ACHN (cell line): ENCODE measurements around the gene POMT2.

ENCODE experiments used
- DNase-seq: peaks from one replicate; pipeline ENCODE4 v3.0.0-alpha.2; 2015
- in situ Hi-C: cut with HindIII; loops from 2 replicates; pipeline ENCODE4 v1.10.0; 2017; ENCODE audit warnings: low sequenced_read_pairs, low pct_ligation_motif_present, low pct_unique_long_range_greater_than_20kb

Gene POMT2

GRCh38 chr14:77256694-77257093, 64.0 kb downstream of the POMT2 start:
- in situ Hi-C loops, result no loop called here

GRCh38 chr14:77253333-77254190, 67.1 kb downstream of the POMT2 start:
- in situ Hi-C loops, result no loop called here
- no peak for DNase-seq

More at GRCh38 chr14:77256694-77257093, 64.0 kb downstream of the POMT2 start:
- no peak for DNase-seq

GRCh38 chr14:77251870-77252269, 68.8 kb downstream of the POMT2 start:
- in situ Hi-C loops, result no loop called here
- no peak for DNase-seq

DNA sequence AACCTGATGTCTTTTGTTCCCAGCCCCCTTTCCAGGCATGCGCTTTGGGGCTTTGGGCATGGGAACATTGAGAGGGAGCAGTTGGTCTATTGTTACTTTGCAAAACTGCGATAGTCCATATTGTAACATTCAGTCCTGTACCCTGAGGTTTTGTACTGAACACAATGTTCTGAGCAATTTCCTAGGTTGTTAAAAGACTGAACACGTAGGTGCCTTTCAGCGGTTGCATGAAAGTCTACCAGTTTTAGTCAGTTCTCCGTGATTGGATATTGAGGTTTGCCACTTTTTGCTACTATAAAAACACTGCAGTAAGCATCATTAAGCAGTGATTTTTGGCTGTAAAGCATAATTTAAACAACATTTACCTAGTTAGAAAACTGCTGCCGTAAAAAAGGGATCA, 69.8 kb downstream of the POMT2 start:
- in situ Hi-C loops, result no loop called here
- DNase-seq, result no peak

GRCh38 chr14:77249286-77249685, 71.4 kb downstream of the POMT2 start:
- in situ Hi-C loops, result no loop called here
- DNase-seq, result no peak

DNA sequence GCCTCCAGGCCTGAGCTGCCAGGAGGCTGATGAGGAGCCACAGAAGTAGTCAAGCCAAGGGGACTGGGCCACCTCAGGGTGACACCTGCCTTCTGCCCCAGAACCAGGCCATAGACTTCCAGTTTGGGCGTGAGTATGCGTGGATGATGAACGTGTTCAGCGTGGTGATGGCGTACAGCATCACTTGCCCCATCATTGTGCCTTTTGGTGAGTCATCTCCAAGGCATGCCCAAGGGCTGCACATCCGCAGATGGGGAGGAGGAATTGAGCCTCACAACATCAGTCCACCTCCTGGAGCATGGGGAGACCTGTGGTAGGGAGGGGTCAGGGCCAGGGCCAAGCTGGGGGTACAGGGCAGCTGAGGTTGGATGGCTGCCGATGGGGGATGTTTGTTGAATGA, 72.0 kb downstream of the POMT2 start:
- in situ Hi-C loops, result no loop called here
- no peak for DNase-seq

GRCh38 chr14:77246784-77247183, 73.9 kb downstream of the POMT2 start:
- in situ Hi-C loops, result no loop called here

DNA sequence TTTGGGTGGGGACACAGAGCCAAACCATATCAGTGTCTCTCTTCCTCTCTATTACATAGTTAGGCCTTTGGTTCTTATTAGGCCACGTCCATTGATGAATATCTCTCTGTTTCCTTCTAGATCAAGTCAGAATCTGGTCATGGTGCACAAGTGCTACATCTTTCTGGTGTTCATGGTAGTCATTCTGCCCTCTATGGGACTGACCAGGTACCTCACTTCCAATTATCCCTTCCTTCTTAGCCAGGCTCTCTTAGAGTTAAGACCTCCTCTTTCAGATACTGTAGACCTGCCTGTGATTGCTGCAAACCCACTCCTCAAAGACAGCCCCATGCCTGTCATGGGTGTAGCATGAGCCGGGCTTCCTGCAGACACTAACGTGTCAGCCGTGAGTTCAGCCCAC, 74.9 kb downstream of the POMT2 start:
- in situ Hi-C loops, result no loop called here
- DNase-seq, result no peak

More at GRCh38 chr14:77246784-77247183, 73.9 kb downstream of the POMT2 start:
- no peak for DNase-seq

GRCh38 chr14:77243853-77244252, 76.8 kb downstream of the POMT2 start:
- in situ Hi-C loops, result no loop called here
- DNase-seq, result no peak

GRCh38 chr14:77242752-77243151, 77.9 kb downstream of the POMT2 start:
- in situ Hi-C loops, result no loop called here
- no peak for DNase-seq

- peak; percentile 10 for DNase-seq
- in situ Hi-C loops, result no loop called here
Measured at GRCh38 chr14:77241955-77242354, 78.7 kb downstream of the POMT2 start.

DNA sequence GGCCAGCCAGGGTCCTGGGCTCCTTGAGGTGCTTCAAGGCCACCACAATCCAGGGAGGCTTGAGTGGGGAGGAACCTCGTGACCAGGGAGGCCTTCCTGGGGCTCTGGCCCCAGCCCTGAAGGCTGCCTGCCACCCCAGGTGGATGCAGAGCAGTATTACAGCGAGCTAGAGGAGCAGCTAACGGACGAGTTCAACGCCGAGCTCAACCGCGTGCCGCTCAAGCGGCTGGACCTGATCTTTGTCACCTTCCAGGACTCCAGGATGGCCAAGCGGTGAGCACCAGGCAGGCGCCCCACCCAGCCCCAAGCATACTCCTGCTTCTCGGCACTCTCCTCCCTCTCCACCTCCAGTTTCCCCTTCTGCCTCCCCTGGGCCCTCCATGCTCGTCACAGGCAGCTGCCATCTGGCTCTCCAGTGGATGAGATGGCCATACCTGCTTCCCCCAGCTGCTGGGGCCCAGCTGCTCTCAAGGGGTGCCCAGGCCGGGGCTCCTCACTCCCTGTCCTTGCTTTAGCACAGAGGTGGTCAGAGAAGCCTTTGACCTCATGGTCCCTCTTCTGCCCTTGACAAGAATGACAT, 80.3 kb downstream of the POMT2 start:
- DNase-seq, result no peak
- in situ Hi-C loops, result no loop called here

DNA sequence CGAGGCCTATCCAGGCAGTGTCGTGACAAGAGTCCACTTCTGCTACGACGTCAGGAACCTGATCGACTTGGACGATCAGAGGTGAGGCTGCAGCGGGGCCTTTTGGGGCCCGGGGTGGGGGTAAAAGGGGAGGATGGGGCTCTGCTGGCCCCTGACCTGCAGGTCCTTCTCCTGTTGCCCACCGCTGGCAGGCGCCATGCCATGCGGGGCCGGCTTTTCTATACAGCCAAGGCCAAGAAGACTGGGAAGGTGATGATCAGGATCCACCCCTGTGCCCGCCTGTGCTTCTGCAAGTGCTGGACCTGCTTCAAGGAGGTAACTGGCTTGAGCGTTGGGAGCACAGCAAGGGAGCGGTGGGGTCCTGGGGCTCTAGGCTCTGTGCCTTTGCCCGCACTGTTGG, 81.3 kb downstream of the POMT2 start:
- in situ Hi-C loops, result no loop called here
- DNase-seq, result no peak

- no peak for DNase-seq
- in situ Hi-C loops, result no loop called here
Measured at GRCh38 chr14:77238996-77239395, 81.7 kb downstream of the POMT2 start.

DNA sequence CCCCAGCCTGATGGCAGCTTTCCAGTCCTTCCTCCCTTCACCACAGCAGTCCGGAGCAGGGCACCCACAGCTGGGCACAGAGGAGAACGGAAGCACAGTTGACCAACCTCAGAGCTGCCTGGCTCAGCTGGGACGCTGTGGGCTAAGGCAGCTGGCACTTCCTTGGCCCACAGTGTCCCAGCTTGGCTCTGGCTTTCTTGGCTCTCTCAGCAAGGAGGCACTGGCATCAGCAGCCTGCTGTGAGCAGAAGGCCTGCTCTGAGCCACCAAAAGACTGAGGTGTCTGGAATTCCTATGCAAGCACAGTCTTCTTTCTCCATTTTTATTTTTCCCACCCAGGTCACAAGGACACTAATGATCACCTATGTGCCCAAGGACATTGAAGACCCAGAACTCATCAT, 82.3 kb downstream of the POMT2 start:
- in situ Hi-C loops, result no loop called here
- no peak for DNase-seq

DNA sequence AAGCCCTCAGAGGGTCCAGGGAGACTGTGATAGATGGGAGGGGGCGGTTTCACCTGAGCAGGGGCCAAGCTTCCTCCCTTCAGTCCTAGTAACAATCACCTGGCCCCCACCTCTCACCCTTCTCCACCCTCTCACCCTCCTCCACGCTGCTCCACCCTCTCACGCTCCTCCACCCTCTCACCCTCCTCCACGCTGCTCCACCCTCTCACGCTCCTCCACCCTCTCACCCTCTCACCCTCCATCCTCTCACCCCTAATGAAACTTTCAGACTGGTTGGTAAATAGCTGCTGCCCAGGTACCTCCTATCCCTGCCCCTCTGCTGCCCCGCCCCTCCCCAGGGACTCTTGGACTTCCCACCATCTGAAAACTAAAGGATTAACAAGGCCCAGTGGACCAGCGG, 83.9 kb downstream of the POMT2 start:
- DNase-seq, result no peak
- in situ Hi-C loops, result no loop called here

GRCh38 chr14:77231721-77232120, 89.0 kb downstream of the POMT2 start:
- in situ Hi-C loops, result no loop called here
- no peak for DNase-seq

DNA sequence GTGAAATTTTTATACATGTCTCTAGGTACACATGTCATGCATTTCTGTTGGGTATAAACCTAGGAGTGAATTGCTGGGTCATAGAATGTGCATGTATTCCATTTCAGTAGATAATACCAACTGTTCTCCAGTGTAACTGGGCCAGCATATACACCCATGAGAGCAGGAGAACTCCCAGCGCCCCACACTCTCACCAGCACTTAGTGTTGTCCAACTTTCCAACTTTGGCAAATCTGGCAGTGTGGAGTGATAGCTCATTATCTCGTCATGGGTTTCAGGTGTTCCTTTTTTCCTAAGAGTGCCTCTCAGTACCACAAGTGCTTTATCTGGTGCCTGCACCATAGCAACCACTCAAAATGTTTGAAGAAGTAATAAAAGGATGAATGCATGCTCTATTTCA, 89.8 kb downstream of the POMT2 start:
- no peak for DNase-seq
- in situ Hi-C loops, result no loop called here

- in situ Hi-C loops, result no loop called here
- DNase-seq, result no peak
Measured at GRCh38 chr14:77228056-77228455, 92.6 kb downstream of the POMT2 start.

- in situ Hi-C loops, result no loop called here
- DNase-seq, result no peak
Measured at GRCh38 chr14:77225892-77226557, 94.7 kb downstream of the POMT2 start.
